ENCODE measurements around the gene UNC5B. TPM values are rescaled to one million over a fixed set of nuclear protein-coding genes. Genes with fewer than 3 reads are reported as not detected.
A peak's percentile ranks its signal among the peaks of the same experiment; 100 is the strongest.

The UNC5B gene
- 4.1 TPM for total RNA-seq

DNA sequence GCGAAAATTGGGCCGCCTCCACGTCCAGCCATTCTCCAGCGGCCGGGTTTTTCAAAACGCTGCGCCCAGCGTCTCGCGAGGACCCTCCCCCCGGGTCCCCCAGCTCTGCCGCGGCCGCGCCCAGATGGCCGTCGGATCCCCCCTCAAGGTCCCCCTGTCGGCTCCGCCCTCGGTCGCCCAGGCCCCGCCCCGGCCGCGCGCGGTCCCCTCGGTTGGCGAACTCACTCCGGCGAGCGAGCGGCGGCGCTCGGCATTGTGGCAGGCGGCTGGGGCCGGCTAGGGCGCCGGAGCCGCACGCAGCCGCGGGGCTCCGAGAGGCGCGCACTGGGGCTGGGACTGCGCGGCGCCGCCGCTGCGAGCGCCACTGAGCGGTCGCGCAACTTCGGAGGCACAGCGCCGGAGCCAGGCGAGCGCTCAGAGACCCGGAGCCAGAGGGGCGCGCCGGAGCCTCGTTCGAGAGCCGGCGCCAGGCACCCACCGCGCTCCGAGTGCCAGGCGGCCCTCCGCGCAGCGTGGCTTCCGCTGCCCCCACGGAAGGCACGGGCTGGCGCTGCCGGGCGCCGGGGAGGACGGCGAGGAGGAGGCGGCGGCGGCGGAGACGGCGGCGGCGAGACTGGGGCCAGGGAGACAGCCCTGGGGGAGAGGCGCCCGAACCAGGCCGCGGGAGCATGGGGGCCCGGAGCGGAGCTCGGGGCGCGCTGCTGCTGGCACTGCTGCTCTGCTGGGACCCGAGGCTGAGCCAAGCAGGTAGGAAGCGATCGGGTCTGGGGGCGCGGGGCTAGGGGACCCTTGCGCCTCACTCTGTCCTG, at the start of gene UNC5B:
UNC5B (plus strand) TSS at position 253 of the 809 bp plus-strand sequence; CDS start at position 669, 416 bp downstream.
- intact Hi-C loops (cut with DNase I): loop anchor here (2.0 kb wide), 1 partner anchor 58 kb away; no protein-coding TSS in a partner anchor
- DNase-seq (ENCODE audit: low spot score): peak; percentile 94
- ATAC-seq: peak; percentile 88

DNA sequence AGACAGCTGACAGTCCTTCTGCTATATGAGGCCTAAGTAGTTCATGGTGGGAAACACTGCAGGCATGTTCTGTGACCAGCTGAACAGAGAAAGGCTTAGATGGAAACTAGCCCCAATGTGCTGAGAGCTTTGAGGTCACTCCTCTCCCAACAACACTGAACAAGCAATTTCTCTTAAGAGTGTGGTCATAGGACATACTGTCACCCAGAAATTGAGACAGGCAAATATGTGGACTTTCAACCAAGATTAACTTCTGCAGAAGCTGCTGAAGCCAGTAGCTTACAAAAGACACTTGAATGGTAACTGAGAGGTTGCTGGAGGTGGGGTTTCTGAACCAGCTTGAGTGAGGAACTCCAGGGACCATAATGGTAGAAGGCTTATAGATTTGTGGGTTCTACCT, 38.9 kb upstream of the UNC5B start:
- ATAC-seq: no peak
- DNase-seq (ENCODE audit: low spot score): no peak
- intact Hi-C loops (cut with DNase I): no loop called here

DNA sequence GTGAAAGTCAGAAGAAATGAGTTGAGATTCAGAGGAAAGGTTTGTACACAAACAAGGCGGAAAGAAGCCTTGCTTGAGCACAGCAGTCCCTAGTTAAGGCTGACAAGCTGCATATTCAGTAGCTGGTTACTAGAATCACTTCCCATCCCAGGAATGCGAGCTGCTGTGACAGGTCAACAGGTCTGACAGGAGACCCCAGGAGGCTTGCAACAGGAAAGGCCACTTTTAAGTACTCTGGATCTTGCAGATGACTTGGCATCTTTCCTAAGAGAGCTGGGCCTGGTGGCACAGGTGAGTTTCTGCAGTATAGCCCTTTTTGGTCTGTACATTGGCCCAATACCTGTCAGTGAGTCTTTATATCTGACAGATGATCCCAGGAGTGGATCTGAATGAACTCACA, 35.7 kb upstream of the UNC5B start:
- ATAC-seq: no peak
- intact Hi-C loops (cut with DNase I): no loop called here

DNA sequence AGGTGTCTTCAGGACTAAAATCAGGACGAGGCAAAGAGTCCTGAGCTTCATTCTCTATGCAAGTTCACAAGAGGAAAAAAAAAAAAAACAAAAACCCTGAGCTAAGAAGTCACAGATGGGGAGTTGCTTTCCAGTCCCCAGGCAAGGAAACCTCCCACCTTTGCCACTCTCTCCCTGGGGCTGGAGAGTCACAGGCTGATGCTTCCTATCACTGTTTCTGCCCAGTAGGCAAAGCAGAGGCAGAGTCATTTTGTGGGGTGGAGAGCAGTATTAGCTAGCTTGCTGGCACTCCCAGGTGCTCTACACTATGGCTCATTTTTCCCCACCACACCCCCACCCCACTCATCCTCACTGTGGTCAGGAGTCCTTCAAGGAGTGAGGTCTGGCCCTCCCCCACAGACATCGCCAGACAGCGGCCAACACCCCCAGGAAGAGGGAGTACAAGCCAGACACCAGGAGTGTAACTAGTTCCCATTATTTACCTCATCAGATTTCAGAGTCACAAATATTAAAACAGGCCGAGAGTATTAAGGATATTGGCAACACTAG, 34.6 kb upstream of the UNC5B start:
- ATAC-seq (no peak), DNase-seq (ENCODE audit: low spot score) (no peak)
- intact Hi-C loops (cut with DNase I): no loop called here

More for the DNA sequence above, 35.7 kb upstream of the UNC5B start:
- no peak for DNase-seq (ENCODE audit: low spot score)

DNA sequence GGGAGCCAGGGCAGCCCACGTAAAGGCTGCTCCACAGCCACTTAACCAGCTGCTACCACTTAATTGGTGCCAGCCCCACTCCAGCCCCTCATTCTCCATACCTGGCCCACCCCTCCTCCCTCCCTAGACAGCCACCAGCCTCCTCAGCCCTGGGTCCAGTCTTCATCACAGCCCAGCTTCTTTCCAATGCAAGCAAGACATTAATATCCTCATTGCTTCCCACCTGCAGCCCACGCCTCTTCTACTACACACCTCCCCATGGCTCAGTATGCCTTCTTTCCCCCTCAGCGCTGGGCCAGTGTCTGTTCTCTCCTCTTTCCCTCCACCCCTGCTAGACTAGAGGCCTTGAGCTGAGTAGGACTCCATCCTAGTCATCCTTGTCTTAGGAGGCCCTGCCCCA, 33.5 kb upstream of the UNC5B start:
- DNase-seq (ENCODE audit: low spot score) (no peak), ATAC-seq (no peak)
- intact Hi-C loops (cut with DNase I): no loop called here

DNA sequence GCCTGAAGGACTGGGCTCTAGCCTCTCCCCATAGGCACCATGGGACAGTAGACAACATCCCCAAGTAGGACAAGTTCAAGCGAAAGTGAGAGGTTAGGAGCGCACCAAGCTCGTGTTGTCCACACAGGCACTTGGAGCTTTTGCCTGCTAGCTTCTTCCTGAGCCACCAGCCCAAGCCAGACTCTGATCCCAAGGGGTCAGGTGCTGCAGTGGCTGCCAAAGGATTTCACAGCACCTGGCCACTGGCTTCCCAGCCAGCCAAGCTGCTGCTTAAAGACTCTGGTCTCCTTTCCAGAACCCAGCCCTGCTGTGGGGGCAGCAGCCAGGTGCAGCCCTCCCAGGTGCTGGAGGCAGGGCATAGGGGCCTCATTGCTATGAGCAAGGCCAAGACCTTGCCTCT, 33.0 kb upstream of the UNC5B start:
- ATAC-seq (no peak), DNase-seq (ENCODE audit: low spot score) (no peak)
- intact Hi-C loops (cut with DNase I): no loop called here

DNA sequence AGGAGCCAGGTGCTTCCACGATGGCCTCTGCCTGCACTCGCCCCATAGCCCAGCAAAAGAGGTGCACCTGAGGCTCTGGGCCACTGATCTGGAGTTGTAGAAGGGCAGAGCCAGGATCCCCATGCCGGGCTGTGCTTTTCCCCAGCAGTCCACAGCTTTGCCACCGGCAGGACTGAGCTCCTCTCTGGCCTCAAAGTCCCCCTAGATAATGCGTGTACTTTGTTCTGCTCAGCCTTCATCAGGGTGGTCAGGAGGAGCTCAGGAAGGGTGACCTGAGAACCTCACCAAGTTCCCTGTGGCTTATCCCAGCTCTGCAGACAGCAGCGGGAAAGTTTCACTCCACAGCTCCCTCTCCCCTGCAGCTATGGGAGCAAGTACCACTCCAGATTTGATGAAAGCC, 27.9 kb upstream of the UNC5B start:
- no peak for ATAC-seq

DNA sequence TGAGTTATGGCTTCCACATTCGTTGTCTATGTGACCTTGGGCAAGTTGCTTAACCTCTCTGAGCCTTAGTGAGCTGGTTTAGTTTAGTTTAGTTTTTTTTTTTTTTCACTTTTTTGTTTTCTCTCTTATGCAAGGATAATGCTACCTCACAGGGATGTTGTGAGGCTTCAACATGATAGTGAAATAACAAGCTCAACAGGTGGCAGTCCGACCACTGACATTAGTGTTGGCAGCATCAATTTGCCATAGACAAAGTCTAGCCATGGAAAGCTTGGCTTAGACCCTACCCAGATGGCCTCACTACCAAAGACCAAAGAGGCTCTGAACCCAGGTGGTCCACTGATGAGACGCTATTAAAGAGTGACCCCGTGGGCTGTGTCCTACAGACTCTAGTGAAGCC, 27.2 kb upstream of the UNC5B start:
- ATAC-seq: no peak
- intact Hi-C loops (cut with DNase I): no loop called here
- DNase-seq (ENCODE audit: low spot score): no peak

More for the DNA sequence above, 27.9 kb upstream of the UNC5B start:
- intact Hi-C loops (cut with DNase I): no loop called here
- no peak for DNase-seq (ENCODE audit: low spot score)

DNA sequence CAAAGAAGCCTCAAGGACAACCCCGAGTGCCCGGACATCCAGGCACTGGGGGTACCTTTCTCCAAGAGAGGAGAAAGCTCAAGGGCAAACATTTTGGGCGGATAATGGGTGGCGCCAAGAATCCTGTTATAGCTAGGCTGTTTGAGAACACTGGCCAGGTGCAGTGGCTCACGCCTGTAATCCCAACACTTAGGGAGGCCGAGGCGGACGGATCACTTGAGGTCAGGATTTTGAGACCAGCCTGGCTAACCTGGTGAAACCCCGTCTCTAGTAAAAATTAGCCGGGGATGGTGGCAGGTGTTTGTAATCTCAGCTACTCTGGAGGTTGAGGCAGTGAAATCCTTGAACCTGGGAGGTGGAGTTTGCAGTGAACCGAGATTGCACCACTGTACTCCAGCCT, 25.2 kb upstream of the UNC5B start:
- DNase-seq (ENCODE audit: low spot score) (no peak), ATAC-seq (no peak)
- intact Hi-C loops (cut with DNase I): no loop called here

DNA sequence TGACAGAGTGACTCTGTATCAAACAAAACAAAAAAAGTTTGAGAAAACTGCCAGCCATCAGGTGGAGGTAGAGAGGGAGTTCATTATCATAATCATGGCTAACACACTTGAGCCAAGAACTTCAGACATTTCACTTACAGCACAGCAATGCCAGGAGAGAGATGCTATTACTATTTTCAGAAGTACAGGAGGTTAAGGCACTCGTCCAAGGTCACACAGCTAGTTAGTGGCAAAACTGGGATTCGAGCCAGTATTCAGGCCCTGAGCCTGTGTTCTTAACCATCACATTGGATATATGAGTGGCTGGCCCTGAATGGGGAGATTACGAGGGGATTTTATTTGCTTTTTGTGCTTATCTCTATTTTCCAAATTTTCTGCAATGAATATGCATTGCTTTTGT, 24.8 kb upstream of the UNC5B start:
- ATAC-seq (peak; percentile 81), DNase-seq (ENCODE audit: low spot score) (no peak)
- intact Hi-C loops (cut with DNase I): no loop called here

DNA sequence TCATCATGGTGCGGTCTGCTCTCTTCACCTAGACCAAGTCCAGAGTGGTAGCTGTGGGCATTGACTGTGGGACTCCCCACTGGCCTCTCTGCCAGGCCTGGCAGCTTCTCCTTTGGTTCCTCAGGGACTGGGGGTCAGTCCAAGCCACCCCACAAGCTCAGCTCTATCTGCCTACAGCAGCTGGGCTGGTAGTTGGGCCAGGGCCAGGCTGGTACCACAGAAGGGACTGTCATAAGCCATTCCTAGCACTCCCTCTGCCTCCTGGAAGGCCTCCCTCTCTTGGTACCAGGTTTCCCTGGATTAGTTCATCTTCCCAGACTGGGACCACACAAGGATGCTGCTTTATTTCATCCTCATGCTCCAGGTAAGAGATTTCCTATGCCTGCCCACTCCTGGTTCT, 24.2 kb upstream of the UNC5B start:
- ATAC-seq: no peak
- DNase-seq (ENCODE audit: low spot score): no peak
- intact Hi-C loops (cut with DNase I): no loop called here

DNA sequence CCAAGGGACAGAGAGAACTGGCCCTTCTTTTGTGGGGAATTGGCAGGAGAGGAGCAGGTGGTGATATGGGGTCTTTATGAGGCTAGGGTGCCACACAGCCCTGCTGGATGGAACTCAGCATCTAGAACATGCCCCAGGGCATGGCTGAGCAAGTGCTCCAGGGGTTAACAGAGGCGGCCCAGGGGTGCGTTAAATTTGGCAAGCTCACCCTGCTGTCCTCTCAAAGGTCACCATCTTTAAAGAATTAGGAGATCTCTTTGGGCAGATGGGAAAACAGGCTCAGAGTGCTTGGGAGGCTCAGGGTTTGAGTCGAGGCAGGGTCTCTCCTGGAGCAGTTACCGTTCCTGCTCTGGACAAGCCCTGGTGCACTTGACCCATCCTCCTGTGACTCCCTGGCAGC, 21.4 kb upstream of the UNC5B start:
- no peak for DNase-seq (ENCODE audit: low spot score)
- intact Hi-C loops (cut with DNase I): loop anchor here (10.0 kb wide), 1 partner anchor 266 kb away; no protein-coding TSS in a partner anchor
- no peak for ATAC-seq

DNA sequence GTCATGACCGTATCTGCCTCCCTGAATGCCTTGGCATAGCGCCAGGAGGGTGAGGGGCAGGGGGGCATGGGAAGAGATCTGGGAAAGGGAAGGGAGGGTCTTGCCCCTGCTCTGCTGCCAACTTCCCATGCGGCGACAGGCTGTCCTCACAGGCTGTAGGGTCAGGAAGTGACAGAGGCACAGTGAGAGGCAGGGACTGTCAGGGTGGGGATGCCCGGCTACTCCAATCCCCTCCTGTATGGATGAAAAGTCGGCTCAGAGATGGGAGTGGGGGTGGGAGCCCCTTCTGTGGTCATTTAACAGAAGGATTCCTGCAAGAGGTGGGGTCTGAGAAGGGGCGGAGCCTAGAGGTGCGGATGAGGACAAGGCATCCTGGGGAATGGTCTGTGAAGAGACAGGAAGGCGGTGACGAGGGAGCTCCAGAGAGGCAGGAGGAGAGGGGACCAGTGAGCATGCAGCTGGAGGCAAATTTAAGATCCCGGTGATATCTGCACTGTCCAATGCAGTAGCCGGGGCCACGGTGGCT, 20.8 kb upstream of the UNC5B start:
- no peak for ATAC-seq
- intact Hi-C loops (cut with DNase I): loop anchor here (10.0 kb wide), 1 partner anchor 267 kb away; no protein-coding TSS in a partner anchor
- no peak for DNase-seq (ENCODE audit: low spot score)

DNA sequence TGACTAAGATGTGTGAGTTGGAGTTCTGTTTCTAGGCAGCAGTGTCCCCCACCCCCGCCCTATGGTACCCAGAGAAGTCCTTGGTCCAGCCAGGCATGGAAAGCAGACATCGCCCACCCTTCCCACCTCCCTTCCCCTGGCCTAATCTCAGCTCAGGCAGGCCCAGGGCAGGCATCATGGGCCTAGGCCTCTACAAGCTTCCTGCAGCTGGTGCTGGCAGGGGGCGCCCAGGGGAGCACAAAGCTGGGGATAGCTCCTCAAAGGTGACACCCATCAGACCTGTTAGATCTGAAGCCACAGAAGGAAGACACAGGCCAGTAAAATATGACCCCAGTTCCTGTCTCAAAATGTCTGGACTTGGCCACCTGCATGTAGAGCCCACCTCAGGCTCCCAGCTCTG, 18.9 kb upstream of the UNC5B start:
- DNase-seq (ENCODE audit: low spot score): peak; percentile 34
- ATAC-seq: no peak
- intact Hi-C loops (cut with DNase I): loop anchor here (10.0 kb wide), 1 partner anchor 269 kb away; no protein-coding TSS in a partner anchor

DNA sequence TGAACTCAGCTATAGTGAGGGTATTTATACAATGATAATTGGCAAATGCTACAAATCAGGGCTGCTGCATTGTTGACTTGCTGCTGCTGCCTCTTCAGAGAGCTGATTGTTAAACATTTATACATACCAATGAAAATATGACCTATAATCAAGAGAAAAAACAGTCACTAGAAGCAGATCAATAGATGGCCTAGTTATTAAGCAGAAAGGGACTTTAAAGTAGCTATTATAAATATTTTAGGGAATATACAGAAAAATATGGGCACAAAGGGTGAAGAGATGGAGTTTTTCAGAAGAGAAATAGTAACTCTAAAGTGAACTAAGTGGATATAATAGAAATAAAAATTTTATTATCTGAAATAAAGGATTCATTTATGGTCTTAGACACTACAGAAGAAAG, 14.4 kb upstream of the UNC5B start:
- intact Hi-C loops (cut with DNase I): loop anchor here (10.0 kb wide), 1 partner anchor 273 kb away; no protein-coding TSS in a partner anchor
- ATAC-seq (no peak), DNase-seq (ENCODE audit: low spot score) (no peak)

DNA sequence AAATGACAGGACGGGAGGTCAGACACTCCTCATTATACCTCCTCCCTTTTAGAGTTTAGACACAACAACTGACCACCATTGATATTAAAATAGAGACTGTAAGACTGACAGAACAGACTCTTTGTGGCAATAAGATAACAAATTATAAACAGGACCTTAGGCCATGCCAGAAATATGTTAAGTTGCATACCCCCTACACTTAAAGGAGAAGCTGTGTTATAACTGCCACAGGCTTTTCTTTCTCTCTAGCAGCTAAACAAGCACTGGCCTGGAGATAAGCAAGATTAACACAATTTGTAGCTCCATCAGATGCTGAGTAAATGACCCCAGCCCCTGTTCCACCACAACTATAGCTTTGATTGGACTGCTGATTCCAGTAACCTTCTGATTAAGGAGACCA, 10.5 kb upstream of the UNC5B start:
- intact Hi-C loops (cut with DNase I): no loop called here
- DNase-seq (ENCODE audit: low spot score) (peak; percentile 6), ATAC-seq (no peak)

DNA sequence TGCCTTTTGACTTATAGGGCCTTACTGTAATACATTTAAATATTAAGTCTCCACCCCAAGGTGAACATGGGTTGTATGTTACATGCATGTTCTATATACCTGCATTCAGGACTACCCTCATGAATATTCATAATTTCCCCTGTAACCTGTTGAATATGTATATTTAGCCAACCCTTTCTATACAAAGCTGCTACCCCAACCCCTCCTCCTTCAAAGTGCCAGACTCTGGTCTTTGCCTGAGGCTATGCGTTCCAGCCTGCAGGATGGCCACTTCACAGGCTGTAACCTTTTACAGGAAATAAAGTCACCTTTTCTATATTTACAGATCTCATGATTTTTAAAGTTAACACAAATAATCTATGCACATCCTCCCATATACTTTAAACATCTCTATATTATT, 10.1 kb upstream of the UNC5B start:
- DNase-seq (ENCODE audit: low spot score) (peak; percentile 7), ATAC-seq (no peak)
- intact Hi-C loops (cut with DNase I): no loop called here

DNA sequence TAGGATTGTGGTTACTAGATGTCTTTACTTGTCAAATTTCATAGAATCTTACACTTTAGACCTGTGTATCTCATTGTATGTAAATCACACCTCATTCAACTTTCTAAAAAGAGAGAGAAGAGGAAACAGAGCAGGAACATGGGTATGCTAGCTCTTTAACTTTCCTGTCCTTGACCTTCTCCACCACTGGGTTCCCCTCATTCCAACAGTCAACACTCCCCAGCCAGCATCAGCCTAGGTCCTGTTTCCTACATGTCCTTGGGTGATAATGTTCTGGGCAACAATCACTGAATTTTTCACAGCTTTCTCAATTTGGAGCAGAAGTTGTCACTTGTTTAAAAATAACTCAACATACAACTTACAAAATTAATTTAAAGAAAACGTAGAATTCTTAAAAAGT, 9.2 kb upstream of the UNC5B start:
- intact Hi-C loops (cut with DNase I): no loop called here
- ATAC-seq (no peak), DNase-seq (ENCODE audit: low spot score) (no peak)

DNA sequence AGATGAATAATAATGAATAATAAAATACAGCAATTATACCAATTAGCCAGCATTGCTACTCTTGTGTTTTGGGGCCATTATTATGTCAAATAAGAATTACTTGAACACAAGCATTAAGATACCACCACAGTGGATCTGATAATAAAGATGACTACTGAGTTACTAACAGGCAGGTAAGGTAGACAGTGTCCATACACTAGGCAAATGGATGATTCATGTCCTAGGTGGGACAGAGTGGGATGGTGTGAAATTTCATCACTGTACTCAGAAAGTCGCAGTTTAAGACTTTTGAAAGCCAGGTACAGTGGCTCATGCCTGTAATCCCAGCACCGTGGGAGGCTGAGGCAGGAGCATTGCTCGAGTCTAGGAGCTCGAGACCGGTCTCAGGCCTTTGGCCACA, 8.7 kb upstream of the UNC5B start:
- DNase-seq (ENCODE audit: low spot score): peak; percentile 30
- intact Hi-C loops (cut with DNase I): no loop called here
- no peak for ATAC-seq

DNA sequence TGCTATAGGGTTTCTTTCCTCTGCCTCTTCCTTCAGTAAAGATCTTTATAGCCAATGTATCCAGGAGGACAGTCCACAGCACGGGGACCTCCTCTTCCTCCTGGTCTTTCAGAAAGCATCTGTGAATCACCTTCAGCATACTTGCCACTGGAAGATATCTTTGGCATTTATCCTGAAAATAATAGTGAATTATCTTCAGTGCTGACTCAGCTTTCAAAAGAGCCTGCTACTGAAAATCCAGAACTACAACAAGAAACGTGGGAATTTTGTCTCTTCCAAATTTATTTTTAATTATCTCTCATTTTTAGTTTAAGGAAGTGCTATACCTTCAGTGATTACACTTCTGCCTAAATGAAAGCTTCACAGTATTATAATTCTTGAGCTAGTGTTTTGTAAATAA, 7.6 kb upstream of the UNC5B start:
- DNase-seq (ENCODE audit: low spot score): no peak
- no peak for ATAC-seq
- intact Hi-C loops (cut with DNase I): no loop called here

Data from sciatic nerve (tissue), 2 donors.